Right kidney (tissue), 1 donor: Measurements from ENCODE around the gene GNA15.

Experiments used
- DNase-seq: peaks from one replicate; pipeline ENCODE4 v3.0.0-alpha.2; 2016

Gene GNA15

DNA sequence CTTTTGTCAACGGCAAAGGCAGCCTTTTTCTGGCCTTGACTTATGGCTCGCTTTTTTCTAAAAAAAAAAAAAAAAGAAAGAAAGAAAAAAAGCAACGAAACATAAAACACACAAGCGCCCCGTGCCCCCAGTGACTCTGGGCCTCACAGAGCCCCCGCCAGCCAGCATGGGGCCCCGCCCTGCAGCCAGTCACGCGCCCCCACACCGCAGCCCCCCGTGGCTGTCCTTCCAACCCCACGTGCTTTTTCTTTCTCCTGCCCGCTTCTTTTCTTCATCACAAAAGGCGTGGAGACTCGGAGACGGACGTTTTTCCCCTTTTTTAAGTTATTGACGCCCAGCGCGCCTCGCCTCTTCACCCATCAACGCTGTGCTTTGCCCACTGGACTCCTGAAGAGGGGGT is 14.4 kb upstream of the GNA15 start:
- DNase-seq, result no peak

DNA sequence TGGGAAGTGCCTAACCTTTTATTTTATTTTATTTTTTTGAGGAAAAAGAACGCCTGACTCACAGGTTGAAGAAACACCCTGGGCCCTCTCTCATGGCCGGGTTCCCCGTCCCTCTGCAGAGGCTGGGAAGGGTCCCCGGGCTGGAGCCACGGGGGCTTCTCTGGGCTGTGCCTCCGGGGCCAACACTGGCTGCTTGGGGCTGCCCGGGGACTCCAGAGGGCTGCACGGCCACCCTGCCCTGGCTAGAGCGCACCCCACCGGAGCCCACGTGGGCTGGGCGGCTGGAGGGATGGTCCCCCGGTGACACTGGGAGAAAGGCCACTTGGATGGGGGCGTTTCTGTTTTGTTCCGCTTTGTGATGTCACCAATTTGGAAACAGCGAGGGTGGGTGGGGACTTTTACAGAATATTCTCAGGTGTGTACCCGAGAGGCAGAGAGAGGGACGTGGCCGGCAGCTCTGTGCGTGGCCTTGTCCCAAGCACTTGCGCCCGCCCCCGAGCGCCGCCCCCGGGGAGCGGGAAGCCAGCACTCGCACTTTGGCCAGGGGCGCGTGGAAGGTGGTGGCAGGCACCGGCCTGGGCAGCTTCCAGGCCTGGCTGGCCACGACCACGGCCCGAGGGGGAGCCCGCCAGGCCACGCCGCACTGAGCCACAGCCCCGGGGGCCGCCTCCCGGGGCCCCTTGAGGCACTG is 13.9 kb upstream of the GNA15 start:
- no peak for DNase-seq

DNA sequence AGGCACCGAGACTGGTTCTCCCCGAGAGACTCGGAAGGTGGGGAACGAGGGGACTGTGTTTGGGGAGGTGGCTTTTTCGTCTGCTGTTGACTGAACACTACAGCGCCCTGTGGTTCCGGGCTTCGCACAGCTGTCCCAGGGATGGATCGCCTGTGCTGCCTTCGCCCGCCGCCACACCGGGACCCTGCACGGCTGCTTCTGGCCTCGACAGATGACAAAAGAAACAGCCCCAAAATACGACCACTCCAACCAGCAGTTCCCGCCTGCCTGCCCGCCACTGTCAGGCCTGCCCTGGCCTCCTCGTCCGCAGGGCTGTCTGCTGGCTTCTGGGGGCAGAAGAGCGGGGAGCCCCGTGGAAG is 13.3 kb upstream of the GNA15 start:
- DNase-seq, result no peak

DNA sequence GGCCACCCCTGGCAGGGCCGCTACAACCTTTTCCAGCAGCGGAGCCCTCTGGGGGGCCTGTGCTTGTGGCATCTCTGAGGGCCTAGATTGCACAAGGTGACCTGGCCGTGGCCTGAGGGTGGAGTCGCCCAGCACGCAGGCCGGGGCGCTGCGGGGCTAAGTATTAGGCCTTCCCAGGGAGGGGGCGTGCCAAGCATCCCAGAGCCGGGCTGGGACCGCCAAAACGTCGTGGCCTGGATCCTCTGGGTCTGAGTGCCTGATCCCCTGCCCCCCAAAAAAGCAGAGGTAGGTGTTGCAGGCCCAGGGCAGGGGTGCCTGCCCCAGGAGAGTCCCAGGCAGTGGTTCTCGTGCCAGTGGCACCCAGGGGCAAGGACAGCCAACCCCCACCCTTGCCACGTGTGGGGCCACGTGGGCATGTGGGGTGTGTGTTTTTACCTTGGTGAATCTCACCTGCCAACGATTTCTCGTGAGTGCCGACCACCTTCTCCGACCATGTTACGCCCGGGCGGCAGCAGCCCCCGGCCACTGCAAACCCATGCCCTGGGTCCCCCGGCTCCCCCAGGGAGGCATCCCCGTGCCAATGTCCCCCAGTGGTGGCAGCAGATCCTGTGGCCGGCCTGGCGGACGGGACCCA is 12.6 kb upstream of the GNA15 start:
- DNase-seq, result no peak

DNA sequence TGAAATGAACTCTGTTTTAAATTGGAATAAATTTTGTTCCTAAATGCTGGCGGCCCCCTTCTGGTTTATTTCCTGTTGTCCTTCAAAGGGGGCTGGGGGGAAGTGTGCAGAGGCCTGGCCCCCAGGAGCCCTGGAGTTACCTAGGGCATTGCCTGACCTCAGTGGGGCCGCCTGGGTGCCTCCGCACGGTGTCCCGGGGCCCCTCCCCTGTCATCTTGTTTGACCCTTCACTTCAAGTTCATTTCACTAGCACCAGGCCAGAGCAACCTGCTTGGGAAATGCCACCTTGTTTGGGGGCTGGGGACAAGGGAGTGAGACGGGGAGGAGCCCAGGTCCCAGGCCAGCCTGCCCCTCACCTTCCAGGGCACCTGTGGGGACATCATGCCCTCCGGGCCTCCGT is 11.9 kb upstream of the GNA15 start:
- DNase-seq, result no peak

DNA sequence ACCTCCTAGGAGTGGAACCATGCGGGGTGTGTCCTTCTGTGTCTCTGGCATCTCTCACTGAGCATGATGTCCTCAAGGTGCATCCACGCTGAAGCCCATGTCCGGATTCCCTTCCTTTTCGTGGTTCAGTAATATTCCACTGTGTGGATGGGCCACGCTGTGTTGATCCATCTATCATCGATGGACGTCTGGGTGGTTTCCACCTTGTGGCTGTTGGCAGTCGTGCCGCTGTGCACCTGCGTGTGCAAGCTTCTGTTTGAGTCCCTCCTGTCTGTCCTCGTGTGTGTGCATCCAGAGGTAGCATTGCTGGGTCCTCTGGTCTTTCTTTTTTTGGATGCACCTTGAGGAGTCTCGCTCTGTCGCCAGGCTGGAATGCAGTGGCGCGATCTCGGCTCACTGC is 11.2 kb upstream of the GNA15 start:
- DNase-seq, result no peak

DNA sequence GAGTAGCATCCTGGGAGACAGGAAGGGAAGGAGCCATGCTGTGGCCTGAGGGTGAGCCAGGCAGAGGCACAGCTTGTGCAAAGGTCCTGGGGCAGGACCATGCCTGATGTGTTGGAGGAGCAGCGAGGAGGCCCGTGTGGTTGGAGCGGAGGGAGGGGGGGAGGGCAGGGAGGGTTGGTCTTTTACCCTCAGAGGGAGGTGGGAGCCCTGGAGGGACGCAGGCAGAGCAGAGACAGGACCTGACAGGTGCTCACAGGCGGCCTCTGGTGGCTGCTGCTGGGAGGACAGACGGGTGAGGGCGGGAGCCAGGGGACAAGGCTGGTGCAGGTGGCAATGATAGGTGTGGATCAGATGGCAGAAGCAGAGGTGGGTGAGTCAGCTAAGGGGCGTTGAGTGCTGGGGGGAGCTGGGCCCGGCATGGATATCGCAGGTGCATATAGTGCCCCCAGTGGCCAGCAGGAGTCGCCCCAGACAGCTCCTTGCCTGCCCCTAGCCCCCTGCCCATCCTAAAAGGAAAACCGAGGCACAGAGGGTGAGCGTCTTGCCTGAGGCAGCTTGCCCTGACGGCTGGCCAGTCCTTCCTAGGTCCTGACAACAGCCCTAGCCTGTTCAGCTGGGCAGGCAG is 9.8 kb upstream of the GNA15 start:
- no peak for DNase-seq

DNA sequence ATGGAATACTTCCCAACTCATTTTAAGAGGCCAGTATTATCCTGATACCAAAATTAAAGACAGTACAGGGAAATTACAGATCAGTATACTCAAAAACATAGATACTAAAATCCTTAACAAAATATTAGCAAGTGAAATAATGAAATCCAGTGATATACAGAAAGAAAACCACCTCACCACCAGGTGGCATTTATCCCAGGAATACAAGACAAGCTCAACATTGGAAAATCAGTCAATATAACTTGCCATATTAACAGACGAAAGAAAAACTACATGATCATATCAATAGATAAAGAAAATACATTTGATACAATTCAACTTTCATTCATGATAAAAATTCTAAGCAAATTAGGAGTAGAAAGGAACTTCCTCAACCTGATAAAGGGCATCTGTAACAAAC is 6.7 kb upstream of the GNA15 start:
- no peak for DNase-seq

DNA sequence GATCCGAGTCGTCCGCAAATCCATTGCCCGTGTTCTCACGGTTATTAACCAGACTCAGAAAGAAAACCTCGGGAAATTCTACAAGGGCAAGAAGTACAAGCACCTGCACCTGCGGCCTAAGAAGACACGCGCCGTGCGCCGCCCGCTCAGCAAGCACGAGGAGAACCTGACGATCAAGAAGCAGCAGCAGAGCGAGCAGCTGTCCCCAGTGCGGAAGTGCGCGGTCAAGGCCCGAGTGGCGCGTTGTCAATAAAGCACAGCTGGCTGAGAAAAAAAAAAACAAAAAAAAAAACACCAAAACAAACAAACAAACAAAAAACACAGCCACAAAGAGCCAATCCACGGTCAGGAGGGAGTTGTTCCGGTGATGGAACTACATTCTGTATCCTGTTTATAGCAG is 4.7 kb upstream of the GNA15 start:
- no peak for DNase-seq

DNA sequence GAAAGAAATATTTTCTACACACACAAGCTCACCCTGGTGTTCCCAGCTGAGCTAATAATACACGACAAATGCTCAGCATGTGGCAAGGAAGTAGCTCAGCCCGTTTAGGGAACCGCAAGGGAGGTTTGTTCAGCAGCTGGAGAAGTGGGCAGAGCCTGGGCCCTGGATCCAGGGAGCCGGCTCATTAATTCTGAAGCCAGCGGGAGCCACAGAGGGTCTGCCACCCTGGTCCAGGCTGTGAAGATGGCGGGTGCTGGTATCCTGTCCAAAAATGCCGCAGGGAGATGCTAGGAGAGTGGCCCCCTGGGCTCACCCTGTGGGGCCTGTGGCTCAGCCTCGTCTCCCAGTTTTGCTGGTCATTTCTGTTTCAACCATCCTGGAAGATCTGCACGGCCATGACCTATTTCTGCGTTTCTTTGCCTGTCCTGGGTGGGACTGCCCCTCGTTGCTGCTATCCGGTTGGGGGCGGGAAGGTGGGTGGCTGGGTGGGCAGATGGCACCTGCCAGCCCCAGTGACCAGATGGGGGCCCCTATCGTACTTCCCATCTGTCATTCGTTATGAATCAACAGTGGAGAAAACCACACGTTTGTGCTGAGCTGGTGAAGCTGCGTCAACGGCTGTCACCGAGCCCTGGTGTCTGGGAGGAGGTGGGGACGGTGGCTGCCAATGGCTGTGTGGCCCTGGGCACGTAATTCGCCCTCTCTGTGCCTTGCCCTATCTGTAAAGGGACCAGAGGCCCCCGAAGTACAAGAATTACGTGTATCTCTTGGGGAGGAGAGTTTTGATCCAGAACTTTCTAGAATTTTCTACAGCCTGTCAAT is 2.7 kb upstream of the GNA15 start:
- no peak for DNase-seq

DNA sequence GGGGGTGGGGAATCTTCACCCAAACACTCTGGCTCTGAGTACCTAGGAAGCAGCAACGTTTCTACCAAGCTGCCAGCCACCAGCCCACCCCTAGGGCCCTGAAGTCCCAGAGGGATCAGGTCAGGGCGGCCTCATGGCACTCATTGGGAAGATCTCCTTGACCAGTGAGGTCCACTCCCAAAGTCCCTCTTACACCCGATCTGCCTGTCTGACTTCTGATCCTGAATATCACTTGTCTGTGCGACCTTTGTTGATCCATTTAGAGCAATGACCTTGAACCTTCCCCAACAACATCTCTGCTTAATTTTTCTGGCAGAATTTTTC is 2.1 kb upstream of the GNA15 start:
- DNase-seq, result no peak

DNA sequence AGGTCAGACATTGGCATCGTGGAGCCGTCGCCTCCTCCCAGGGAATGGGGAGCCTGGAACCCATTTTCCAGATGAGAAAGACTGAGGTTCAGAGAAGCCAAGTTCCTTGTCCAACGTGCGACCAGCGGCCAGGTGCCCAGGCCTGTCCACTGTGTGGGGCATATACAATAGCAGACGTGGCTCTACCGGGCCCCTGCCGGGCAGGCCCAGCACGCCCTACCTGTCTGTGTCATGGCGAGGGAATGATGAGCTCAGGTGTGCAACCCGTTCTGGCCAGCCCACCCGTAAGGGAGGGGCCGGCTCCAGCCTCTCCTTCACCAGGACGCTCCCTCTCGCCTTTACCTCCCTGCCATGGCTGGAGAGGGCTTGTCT is 837 bp downstream of the GNA15 start:
- DNase-seq, result no peak

DNA sequence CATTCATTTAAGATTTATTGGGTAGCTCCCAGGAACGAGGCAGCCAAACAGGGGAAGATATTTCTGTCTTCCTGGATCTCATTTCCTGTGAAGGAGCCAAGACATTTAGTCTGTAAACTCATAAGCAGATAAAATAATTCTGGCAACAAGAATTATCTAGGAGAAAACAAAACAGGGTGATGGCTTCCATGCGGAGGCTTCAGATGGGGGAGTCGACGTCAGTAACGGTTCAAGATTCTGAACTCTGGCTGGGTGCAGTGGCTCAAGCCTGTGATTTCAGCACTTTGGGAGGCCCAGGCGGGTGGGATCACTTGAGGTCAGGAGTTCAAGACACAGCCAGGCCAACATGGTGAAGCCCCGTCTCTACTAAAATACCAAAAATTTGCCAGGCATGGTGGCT is 1.3 kb downstream of the GNA15 start:
- no peak for DNase-seq

DNA sequence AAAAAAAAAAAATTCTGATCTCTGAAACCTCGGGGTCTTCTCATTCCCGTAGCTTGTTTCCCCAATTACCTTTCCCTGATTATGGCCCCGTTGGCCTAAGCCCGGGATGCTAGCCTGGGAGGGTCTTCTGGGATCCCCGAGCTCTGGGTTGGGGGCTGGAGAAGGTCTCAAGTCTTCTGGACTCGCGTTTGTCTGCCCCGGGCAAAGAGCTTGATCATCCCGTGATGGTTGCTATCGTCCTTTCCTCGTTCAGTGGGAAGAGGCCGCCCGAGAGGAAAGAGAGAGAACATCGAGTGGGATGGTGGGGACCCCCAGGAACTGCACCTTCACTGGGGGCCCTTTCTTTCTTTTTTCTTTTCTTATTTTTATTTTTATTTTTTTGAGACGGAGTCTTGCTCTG is 2.4 kb downstream of the GNA15 start:
- DNase-seq, result no peak

DNA sequence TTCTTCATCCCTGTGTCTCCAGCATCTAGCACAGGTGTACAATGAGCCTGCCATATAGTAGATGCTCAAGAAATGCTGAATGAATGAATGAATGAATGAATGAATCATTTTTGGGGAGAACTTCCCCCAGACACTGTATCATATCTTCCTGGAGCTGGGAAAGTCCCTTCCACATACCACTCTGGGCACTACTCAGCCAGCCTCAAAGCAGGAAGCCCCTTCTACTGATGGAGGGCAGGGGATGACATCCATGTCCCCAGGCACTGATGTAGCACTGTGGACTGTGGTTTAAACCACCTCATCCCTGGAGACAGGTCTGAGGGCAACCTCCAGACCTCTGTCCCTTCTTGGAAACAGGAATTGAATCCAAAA is 4.8 kb downstream of the GNA15 start:
- DNase-seq, result no peak

DNA sequence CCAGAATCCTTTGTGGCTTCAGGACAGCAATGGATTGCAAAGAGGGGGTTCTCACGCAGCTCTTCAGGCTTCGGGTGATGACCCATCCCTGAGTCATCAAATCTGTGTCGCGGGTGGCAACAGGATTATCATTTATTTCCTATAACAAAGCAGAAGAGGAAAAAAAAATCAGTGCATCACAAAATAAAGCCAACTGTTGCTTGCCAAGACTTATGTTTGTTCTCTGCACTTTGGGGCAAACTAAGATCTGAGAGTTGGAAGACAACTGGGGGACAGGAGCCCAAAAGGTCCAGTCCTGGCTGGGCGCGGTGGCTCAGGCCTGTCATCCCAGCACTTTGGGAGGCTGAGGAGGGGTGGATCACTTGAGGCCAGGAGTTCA is 6.4 kb downstream of the GNA15 start:
- no peak for DNase-seq

DNA sequence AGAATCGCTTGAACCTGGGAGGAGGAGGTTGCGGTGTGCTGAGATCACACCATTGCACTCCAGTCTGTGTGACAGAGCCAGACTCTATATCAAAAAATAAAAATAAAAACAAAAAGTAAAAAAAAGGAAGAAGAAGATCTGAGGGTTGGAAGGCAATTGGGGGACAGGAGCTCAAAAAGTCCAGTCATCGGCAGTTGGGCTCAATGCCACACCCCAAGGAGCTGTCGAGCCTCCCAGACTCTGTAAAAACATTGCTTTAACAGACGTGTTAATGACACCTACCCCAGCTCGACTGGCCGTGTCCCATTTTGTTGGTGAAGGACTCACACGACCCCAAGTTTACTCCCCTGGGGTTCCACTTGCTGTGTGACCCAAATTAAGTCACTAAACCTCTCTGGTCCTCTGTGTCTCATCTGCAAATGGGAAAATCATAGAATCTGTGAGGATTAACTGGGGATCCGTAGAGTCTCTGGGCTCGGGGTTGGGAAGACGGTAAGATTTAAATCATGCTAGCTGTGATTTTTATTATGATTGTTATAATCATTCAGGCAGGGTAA is 7.0 kb downstream of the GNA15 start:
- no peak for DNase-seq

DNA sequence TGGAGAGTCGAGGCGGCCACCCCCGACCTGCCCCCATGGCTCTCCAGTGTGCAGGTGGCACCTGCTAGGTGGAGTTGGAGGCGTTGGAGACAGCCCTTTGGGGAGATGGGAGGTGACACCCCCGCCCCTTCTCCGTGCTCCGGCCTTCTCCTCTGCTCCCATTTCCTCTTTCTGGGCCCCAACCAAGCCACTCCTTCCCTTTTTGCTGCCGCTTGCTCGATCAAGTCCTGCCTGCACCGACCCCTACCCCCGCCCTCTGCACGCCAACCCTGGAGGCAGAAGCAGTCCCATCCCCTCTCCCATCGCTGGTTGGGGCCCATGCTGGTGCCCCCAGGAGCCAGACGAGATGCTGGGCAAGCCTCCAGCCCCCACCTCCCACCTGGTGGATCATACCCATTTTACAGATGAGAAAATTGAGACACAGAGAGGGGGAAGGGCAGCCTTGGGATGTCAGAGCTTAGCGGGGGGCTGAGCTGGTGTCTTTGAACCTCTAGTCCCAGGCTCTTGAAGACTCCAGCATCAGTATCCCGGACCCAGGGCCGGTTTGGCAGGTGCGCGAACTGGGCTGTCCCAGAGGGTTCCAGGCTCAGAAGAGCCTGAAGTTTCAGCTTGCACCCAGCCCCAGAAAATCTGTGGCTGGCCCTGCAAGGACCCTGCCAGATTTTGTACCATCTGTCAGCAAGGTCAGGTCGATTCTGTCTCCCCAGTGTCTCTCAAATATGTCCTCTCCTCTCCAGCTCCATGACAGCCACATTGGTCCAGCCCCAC is 10.3 kb downstream of the GNA15 start:
- DNase-seq, result no peak

DNA sequence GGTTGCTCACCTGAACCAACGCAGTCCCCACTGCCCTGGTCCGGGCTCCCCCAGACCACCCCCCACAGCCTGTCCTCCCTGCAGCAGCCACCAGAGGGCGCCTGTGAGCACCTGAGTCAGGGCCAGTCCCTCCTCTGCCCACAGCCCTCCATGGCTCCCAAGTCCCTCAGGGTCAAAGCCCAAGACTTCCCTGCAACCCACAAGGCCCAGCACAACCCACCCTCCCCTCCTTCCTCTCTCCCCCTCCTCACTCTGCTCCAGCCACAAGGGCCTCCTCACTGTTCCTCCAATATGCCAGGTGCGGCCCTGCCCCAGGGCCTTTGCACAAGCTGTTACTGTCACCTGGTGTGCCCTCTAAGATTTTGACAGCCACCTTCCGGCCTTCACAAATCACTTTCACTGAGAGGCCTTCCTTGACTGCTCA is 10.9 kb downstream of the GNA15 start:
- no peak for DNase-seq

DNA sequence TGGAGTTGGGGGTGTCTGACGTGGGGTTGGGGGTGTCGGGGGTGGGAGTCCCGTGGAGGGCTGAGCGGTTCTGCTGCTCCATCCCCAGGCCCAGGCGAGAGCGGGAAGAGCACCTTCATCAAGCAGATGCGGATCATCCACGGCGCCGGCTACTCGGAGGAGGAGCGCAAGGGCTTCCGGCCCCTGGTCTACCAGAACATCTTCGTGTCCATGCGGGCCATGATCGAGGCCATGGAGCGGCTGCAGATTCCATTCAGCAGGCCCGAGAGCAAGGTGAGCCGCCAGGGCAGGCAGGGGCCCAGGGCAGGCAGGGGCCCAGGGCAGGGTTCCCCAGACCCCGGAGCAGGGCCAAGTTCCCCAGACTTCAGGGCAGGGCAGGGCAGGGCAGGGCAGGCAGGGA is 12.7 kb downstream of the GNA15 start:
- no peak for DNase-seq

DNA sequence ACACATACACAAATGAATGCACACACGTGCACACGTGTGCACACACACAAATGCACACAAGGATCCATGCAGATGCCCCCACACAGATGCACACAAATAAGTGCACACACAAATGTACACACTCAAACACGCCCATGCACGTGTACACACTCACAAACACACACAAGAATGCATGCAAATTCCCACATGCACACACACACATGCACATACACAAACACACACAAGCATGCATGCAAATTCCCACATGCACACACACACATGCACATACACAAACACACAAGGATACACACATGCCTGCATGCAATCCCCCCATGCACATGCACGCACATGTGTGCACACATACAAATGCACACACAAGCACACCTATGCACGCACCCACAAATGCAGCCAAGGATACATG is 13.3 kb downstream of the GNA15 start:
- no peak for DNase-seq
